Amniotic epithelial cell (primary cell): ENCODE measurements around the gene UBASH3A.
A peak's percentile ranks its signal among the peaks of the same experiment; 100 is the strongest.

ENCODE experiments used
- DNase-seq: peaks from one replicate; pipeline ENCODE4 v3.0.0-alpha.2; 2010; ENCODE audit warnings: low read depth

UBASH3A gene

DNA sequence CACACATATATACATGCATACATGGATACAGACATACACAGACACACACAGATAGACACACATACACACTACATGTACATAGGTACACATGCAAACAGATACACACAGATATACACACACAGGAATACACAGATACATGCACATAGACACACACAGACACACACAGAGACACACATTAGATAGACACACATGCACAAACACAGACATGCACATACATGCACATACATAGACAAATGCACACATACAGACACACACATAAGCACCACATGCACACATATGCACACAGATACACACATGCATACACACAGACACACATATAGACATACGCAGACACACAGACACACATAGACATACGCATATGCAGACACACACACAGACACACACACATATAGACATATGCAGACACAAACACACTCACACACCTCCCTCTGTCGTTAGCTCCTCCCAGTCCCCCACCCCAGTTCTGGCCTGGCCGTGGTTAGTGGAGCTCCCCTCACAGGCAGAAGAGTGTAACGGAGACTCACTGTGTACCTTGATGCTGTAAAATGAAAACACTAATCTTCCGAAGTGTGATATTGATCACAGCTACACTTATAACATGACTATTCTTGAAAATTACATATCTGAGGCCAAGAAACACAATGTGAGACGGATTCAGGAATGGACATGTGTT lies 7.6 kb downstream of the UBASH3A start:
- DNase-seq = no peak

DNA sequence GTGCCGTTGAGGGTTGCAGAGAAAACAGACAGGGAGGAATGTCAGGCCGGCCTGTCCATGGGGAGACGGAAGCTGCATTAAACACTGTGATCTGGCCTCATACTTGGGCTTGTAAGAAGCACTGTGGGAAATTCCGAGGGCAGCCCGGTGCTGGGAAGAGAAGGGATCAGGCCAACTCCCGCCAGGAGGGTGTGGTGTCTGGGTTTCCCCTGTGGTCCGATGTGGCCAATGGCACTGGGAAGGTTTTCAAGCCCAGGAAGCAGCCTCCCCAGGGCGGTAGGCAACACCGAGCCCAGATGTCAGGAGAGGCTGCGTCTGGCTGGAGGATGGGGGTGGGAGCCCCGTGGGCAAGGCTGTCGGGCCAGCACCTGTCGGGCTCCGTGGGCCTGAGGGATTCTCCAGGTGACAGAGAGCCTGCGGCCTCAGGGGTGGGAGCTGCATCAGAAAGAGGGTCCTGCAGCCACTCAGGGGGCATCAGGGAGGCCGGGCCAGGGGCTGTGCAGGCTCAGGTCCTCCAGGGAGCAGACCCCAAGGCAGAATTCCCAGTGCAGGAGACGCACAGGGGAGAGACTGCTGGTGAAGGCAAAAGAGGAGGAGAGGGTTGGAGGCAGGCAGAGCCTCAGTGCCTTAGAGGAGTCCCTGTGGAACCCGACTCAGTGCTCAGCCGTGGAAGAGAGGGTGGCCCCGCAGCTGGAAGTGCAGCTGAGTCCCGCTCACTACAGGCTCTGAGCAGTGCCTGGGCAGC lies 8.4 kb downstream of the UBASH3A start:
- DNase-seq = no peak

DNA sequence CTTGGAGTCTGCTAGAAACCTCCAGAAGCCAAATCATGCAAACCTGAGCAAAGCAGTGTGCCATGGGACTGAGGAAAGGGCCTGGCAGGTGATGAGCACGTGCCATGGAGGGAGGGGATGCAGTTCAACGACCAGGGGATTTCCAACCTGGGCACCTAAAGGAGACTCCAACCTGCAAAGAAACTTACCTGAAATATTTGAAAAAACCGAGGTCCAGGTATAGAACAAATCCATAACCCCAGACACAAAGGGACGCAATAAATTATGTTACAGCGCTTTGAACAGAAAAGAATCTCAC lies 8.9 kb downstream of the UBASH3A start:
- no peak for DNase-seq

DNA sequence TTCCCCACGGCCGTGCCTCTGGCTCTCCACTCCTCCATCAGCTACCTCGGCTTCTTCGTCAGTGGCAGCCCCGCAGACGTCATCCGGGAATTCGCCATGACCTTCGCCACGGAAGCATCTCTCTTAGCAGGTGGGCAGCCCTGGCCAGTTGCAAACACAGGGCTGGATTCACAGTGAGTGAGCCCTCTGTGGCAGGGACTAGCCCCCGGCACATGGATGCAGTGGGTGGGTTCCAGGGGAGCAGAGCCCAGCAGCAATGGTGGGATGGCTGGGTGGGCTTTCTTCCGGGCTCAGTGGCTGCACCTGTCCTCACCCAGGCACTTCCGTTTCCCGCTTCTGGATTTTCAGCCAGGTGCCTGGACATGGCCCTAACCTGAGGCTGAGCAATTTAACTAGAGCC lies 9.4 kb downstream of the UBASH3A start:
- no peak for DNase-seq

DNA sequence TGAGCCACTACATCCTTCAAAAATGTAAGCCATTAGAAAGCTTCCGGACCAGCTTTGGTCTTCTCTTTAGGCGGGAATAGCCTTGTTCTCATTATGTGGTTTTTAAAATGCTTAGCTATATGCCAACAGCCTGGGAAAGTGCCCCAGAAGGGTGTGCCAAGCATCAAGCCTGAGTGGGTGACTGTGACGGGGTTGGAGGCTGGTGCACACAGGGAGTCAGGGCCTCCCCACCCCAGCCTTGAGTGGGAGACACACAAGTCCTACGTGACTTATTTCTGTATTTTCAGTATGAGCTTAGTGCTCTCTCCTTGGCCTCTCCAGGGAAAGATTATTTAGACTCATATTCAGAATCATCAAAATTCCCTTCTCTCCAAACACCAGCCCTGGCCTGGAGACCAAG lies 9.8 kb downstream of the UBASH3A start:
- DNase-seq = no peak

DNA sequence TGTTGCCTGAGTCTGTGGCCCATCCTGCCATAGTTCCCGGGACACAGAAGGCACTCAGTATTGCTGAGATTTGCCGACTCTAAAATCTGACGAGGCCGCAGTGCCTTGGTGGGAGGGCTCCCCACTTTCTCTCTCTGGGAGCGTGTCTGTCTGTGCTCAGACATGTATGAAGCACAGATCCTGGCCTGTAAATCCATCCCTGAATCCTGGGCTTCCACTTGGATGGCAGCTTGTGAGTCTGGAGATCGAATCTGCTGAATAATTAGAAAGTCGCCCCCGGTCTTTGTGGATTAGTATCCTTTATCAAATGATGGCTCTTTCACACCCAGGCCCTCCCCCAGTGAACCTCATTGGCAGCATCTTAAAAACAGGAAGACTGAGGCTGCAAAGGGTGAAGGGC lies 10.4 kb downstream of the UBASH3A start:
- no peak for DNase-seq

DNA sequence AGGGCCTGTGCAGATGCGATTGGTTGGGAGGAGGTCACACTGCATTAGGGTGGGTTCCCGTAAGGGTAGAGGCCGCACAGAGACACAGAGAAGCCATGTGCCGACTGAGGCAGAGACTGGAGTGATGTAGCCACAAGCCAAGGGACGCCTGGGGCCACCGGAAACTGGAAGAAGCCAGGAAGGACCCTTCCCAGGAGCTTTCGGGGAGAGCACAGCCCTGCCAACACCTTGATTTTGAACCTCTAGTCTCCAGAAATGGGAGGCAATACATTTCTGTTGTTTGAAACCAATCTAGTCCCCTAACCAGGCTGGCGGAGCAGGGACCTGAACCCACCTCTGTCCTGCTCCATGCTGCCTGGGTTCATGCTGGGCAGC lies 10.8 kb downstream of the UBASH3A start:
- DNase-seq = no peak

DNA sequence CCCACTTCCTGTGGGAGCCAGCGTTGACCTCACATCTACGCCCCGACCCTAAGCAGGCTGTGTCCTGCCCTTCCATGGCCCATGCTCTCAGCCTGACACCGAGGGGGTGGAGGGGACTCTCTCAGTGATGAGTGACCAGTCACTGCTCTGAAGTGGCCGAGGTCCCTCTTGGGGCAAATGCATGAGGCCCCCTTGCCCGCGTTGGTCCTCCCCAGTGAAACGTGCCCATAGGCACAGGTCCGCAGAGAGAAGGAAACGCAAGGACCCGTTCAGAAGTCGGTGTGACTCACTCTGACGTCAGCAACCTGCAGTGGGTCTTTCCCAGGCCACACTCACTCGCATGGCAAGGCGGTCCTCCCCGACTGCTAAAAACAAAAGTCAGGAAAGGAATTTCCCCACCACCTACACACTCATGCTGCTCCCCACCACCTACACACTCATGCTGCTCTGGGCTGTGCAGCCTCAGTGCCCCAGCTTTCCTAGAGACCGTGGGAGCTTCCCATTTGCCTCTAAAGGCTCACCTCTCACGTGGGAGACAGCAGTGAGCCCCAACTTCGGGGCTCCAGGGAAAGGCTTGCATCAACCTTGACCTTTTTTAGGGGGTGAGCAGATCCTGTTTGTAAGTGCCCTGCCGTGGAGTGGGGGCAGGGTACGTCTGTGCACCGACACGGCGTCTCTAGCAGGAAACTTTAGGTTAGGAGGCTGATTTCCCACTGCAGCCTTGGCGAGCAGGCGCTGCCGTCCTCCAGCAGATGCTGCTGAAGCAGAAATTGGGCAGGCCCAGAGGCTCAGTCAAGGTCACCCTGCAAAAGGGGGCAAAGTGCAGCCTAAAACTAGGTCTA lies 11.4 kb downstream of the UBASH3A start:
- peak; percentile 38 for DNase-seq

DNA sequence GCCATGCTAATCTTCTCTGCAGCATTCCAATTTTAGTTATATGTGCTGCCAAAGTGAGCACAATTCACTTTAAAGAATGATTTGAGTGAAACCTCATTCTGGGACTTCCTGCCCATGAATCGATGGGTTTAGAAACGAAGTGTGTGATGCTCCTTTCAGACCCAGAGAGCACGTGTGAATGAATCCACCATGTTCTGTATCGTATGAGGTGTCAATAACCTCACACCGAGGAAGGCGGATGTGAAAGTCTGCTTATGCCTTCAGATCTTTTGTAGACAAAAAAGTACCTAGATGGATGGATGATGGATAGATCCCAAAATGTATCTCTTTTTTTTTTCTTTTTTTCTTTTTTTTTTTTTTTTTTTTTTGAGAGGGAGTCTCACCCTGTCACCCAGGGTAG lies 13.8 kb downstream of the UBASH3A start:
- no peak for DNase-seq

DNA sequence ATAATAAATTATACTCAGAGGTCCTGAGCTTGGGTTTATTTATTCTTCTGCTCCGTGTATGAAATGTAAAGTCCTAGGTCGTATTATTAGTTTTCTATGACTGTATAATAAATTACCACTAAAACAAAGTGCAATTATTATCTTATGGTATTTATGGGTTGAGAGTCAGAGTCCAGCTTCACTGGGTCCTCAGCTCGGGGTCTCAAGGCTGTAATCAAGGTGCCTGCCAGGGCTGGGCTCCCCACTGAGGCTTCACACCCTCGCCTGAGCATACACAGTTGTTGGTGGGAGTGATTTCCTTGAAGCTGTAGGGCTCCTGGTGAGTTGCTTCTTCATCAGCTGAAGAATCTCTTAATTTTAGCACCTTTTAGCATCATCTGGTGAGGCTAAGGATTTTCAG lies 15.2 kb downstream of the UBASH3A start:
- DNase-seq = no peak

DNA sequence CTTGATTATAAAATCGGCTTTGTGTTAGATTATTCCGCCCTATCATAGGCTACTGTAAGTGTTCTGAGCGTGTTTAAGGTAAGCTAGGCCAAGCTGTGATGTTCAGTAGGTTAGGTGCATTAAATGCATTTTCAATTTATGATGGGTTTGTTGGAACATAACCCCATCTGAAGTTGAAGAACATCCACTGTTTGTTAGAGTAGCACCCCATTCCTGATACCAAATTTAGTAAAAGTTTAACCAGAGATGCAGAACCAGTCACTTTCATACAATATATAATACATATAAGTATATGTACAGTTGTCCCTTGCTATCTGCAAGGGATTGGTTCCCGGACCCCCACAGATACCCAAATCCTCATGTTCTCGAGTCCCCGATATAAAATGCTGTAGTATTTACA lies 16.1 kb downstream of the UBASH3A start:
- no peak for DNase-seq

DNA sequence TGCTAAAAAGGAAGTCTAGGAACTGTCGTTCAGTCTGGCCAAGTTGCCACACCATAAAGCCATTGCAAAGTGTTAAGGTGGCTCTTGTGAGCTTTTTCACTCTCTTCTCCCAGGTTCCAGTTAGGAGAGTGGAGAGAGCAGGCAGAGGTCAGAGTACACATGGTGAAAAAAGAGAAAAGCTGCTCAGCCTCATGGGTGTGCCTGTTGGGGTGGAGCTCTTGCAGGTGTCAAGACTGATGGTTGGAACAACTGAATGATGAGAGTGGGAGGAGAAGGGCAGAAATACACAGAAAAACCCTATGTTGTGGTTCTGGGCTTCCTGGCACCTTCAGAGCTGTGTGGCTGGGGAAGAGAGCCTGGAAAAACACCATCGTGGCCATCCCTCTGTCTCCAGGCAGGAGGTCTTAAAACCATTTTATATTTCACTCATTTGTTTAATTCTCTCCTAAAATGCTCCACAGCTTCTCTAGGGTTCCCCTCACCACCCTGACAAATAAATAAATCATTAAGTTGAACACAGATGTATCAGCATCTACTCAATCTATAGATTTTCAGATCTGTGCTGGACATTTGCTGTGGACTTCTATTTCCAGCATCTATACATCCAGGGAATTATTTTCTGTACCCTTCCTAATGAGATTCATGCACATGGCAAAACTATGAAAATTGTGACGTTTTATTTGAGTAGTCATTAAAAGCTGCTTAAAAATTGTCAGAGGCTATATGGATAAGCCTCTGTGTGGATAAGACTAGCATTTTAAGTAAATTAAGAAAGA lies 17.5 kb downstream of the UBASH3A start:
- no peak for DNase-seq

DNA sequence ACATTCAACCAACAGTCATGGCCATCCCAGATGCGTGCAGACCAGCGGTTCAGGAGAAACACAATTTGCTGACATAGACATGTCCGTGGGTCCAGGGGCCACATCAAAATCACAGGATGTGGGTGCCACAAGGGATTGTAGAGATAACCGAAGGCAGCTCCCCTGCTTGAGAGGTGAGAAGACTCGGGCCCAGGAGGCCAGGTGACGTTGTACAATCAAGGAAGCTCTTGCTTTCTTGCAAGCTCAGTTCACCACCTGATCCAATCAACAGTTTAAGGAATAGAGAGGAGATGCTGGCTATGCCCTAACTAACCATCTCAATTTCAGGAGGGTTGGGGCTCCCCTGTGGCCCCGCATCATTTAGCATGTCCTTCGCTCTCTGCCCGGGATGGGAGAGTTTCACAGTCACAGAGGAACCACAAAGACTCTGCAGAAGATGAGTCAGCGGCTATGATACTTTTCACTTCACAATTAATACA lies 19.5 kb downstream of the UBASH3A start:
- DNase-seq = no peak

DNA sequence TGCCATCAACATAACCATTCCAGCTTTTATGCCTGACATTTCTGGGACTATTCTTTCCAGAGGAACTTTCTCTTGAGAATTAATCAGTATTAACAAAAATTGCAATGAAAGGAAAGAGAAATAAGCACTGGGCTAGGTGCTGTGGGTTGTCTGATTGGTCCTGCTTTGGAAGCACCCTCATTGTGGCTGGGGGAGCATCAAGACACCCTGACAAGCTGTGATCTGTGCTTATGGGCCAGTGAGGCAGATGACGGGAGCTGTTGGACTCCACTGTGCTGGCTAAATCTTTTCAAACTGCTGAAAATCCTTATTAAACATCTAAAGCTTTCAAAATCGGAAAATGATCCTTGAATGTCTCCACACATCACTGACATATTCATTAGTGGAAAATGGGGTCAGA lies 20.0 kb downstream of the UBASH3A start:
- DNase-seq = no peak

DNA sequence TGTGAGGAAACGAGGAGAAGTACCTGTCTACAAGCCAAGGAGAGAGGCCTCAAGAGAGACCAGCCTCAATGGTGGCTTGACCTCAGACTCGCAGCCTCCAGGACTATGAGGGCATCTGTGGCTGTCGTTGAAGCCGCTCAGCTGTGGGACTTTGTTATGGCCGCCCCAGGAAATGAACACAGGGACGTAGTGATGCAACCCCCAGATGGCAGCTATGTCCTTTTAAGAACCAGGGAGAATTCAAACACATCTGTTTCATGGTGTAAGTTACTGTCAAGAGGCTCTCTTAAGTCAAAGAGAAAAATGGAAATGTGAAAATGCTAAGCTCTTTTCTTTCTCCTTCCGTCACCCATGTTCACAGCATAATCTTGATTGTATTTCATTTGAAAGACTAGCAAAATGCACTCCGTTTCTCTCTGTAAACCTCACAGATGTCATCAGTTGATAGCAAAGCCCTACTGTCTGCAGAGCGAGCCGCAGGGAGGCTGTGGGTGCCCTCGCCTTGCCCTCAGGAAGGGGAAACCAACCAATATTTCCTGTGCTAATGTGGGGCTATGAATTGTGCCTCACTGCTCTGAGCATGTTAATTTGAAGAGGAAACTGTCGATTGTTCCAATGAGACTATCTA lies 21.3 kb downstream of the UBASH3A start:
- no peak for DNase-seq

DNA sequence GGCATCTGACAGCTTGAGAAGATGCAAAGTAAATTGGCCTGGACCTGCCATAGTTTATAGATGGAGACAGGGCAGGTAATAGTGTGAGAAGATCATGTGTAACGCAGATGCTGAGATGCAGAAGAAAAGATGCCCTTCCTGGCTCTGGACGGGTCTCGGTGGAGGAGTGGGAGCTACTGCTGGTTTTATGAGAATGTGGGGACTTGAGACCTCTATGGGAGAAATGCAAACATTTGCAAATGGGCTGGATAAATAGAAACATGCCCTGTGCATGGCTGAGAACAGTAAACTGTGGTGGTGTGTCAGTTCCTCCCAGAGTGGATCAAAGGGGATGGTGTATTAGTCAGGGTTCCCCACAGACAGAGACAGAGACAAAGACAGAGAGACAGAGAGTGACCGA lies 21.9 kb downstream of the UBASH3A start:
- no peak for DNase-seq

DNA sequence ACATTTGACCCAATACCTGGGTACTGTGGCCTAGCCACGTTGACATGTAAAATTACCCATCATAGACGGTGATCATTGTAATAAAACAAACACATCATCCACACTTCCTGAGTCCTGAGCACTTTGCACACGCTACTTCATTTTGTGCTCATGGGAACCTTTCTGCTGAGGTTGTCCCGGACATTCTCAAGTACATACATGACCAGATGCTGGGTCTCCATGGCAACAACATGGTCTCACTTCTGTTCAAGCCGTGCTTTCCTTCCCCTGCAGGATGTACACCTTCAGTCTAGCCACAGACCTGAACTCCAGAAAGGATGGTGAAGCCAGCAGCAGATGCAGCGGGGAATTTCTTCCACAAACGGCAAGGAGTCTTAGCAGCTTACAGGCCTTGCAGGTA lies 22.7 kb downstream of the UBASH3A start:
- no peak for DNase-seq

DNA sequence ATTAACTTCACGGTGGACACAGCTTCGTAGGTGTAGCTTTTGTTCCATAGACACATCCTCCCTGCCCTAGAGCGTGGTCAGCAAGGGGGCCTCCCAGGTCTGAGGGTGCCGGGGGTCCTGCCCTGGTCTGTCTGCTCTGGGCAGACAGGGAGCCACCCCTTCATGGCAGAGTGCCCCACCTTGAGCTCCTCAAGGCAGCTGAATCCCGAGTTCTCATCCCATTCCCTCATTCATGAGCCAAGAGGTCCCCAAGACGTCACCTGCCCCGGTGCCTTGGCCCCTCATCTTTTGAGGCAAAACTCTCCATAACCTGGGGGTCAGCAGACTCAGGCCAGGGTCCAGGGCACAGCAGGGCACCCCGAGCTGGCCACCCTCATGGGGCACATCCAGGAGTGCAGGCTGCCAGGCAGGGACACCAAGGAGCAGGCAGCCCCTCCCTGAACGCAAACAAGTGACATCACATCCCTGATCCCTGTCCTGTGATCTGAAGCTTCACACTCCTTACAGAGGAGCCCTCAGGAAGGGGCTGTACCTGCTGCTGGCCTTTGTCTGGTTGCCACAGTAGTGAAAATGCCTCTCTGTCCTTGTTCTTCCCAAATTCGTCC lies 23.3 kb downstream of the UBASH3A start:
- DNase-seq = no peak

DNA sequence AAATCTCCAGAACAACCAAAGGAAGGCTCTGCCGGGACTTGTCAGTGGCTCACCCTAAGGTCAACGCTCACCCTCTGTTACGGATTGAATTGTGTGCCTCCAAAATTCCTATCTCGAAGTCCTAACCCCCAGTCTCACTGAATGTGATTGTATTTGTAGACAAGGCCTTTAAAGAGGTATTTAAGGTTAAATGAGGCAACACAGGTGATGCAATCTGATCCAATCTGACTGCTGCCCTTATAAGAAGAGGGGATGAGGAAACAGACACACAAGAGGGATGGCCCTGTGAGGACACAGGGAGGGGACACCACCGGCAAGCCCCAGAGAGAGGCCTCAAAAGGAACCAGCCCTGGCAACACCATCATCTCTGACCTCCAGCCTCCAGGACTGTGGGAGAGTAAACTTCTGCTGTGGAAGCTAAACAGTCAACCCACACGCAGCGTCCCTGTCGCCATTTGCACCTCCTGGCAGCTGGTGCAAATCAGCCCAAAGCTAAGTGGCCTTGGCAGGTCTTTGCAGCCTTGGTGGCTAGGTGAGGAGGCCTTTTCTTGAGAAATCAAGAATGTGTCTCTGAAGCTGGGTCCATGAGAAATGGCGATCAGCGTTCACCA lies 24.2 kb downstream of the UBASH3A start:
- DNase-seq = no peak

DNA sequence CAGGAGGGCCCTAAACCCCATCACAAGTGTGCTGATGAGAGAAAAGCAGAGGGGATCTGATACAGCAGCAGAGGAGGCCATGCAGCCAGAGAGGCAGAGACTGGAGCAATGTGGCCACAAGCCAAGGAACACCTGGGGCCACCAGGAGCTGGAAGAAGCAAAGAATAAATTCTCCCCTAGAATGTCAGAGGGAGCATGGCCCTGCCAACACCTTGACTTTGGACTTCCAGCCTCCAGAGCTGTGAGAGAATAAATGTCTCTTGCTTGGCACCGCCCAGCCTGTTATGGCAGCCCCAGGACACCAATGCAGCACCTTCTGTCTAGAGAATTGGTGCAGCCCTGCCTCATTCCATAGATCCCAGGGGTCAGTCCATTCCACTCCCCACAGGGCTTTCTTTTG lies 25.3 kb downstream of the UBASH3A start:
- DNase-seq = no peak

DNA sequence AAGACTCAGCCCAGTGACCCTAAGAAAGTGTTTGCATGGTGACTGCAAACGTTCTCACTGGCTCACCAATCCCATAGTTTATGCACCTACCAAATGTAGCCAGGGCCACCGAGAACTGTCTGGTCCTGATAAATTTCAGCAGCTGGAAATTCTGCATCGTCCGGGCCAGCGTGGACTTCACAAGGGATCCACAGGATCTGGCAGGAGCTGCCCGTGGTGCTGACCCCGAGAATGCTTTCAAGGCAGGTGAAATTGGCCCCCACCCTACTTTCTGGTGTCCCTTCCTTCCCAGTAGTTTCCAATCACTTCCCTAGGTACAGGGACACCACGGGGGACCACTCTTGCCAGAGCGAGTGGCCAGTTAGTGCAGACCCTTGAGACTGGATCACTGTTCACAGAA lies 26.2 kb downstream of the UBASH3A start:
- DNase-seq = no peak
